ENCODE measurements around the gene SSX2IP.

SSX2IP gene

GRCh38 chr1:84613887-84614286 is 76.4 kb downstream of the SSX2IP start:
- Histone ChIP-seq H3K27me3 (ENCODE audit: insufficient read depth, low read length) (0 out of 2 replicates have a peak, but pooled peaks cover 4% of the 10 kb centered on the region), H3K9me3 (ENCODE audit: low read length) (peaks cover 14% of the 10 kb centered on the region), H3K27ac (ENCODE audit: low read depth, low read length, poor library complexity, severe bottlenecking) (no peak overlapping the region), H3F3A (ENCODE audit: insufficient read depth, low read length) (no peaks in the 10 kb centered on the region), H3K4me3 (ENCODE audit: low read depth, low read length, poor library complexity, severe bottlenecking) (no peak overlapping the region), H3K4me1 (ENCODE audit: insufficient read depth, low read length, severe bottlenecking) (no peaks in the 10 kb centered on the region), H2AFZ (ENCODE audit: low read length) (no peak overlapping the region), H3K9ac (ENCODE audit: low read length) (no peak overlapping the region), H3K4me2 (ENCODE audit: low read length) (no peak overlapping the region), H3K36me3 (ENCODE audit: insufficient read depth, low read length) (no peaks in the 10 kb centered on the region; the same call in 1 of the 2 replicates), H3K9me2 (ENCODE audit: low read depth, low read length) (no peaks in the 10 kb centered on the region), H3K79me2 (ENCODE audit: insufficient read depth, low read length) (no peaks in the 10 kb centered on the region), H4K20me1 (ENCODE audit: insufficient read depth, low read length) (no peaks in the 10 kb centered on the region)
- TF ChIP-seq CTCF (IDR thresholded peaks at IDR 0.05; ENCODE audit: low read length): no peak
- TF ChIP-seq EZH2 (IDR thresholded peaks at IDR 0.05; ENCODE audit: borderline replicate concordance, low read length): no peak

GRCh38 chr1:84613026-84613425 is 77.2 kb downstream of the SSX2IP start:
- Histone ChIP-seq H3K4me3 (ENCODE audit: low read depth, low read length, poor library complexity, severe bottlenecking) (no peak overlapping the region), H3K79me2 (ENCODE audit: insufficient read depth, low read length) (no peaks in the 10 kb centered on the region), H2AFZ (ENCODE audit: low read length) (no peak overlapping the region), H3K27me3 (ENCODE audit: insufficient read depth, low read length) (0 out of 2 replicates have a peak, but pooled peaks cover 4% of the 10 kb centered on the region), H4K20me1 (ENCODE audit: insufficient read depth, low read length) (no peaks in the 10 kb centered on the region), H3F3A (ENCODE audit: insufficient read depth, low read length) (no peaks in the 10 kb centered on the region), H3K4me1 (ENCODE audit: insufficient read depth, low read length, severe bottlenecking) (no peaks in the 10 kb centered on the region), H3K36me3 (ENCODE audit: insufficient read depth, low read length) (no peaks in the 10 kb centered on the region; the same call in 1 of the 2 replicates), H3K9me3 (ENCODE audit: low read length) (peaks cover 14% of the 10 kb centered on the region), H3K9me2 (ENCODE audit: low read depth, low read length) (no peaks in the 10 kb centered on the region), H3K9ac (ENCODE audit: low read length) (no peak overlapping the region), H3K27ac (ENCODE audit: low read depth, low read length, poor library complexity, severe bottlenecking) (no peak overlapping the region), H3K4me2 (ENCODE audit: low read length) (no peak overlapping the region)
- TF ChIP-seq CTCF (IDR thresholded peaks at IDR 0.05; ENCODE audit: low read length) (no peak), EZH2 (IDR thresholded peaks at IDR 0.05; ENCODE audit: borderline replicate concordance, low read length) (no peak)

- Histone ChIP-seq H2AFZ (ENCODE audit: low read length) (no peak overlapping the region), H3K36me3 (ENCODE audit: insufficient read depth, low read length) (no peaks in the 10 kb centered on the region; the same call in 1 of the 2 replicates), H3K9ac (ENCODE audit: low read length) (no peak overlapping the region), H3K79me2 (ENCODE audit: insufficient read depth, low read length) (no peaks in the 10 kb centered on the region), H3K4me1 (ENCODE audit: insufficient read depth, low read length, severe bottlenecking) (no peaks in the 10 kb centered on the region), H3K27me3 (ENCODE audit: insufficient read depth, low read length) (0 out of 2 replicates have a peak, but pooled peaks cover 4% of the 10 kb centered on the region), H3F3A (ENCODE audit: insufficient read depth, low read length) (no peaks in the 10 kb centered on the region), H3K9me3 (ENCODE audit: low read length) (peaks cover 14% of the 10 kb centered on the region), H4K20me1 (ENCODE audit: insufficient read depth, low read length) (no peaks in the 10 kb centered on the region), H3K4me2 (ENCODE audit: low read length) (no peak overlapping the region), H3K27ac (ENCODE audit: low read depth, low read length, poor library complexity, severe bottlenecking) (no peak overlapping the region), H3K4me3 (ENCODE audit: low read depth, low read length, poor library complexity, severe bottlenecking) (no peak overlapping the region), H3K9me2 (ENCODE audit: low read depth, low read length) (no peaks in the 10 kb centered on the region)
- TF ChIP-seq EZH2 (IDR thresholded peaks at IDR 0.05; ENCODE audit: borderline replicate concordance, low read length): no peak
- no peak for TF ChIP-seq CTCF (IDR thresholded peaks at IDR 0.05; ENCODE audit: low read length)
Measured at GRCh38 chr1:84611796-84612195, 78.5 kb downstream of the SSX2IP start.
